Measurements from ENCODE around the gene FAT1. TPM values are rescaled to one million over a fixed set of nuclear protein-coding genes. Genes with fewer than 3 reads are reported as not detected.

Gene FAT1
- total RNA-seq, 1 donor from 2014 or later = 50.3 TPM

GRCh38 chr4:186621959-186622553, 101.6 kb downstream of the FAT1 start:
- DNase-seq (ENCODE audit: low spot score) = no peak

GRCh38 chr4:186619088-186619487, 104.6 kb downstream of the FAT1 start:
- no peak for DNase-seq (ENCODE audit: low spot score)

GRCh38 chr4:186617921-186618320, 105.7 kb downstream of the FAT1 start:
- no peak for DNase-seq (ENCODE audit: low spot score)

- DNase-seq (ENCODE audit: low spot score) = no peak
Observed at GRCh38 chr4:186607490-186607889, 116.2 kb downstream of the FAT1 start.

- DNase-seq (ENCODE audit: low spot score) = no peak
Observed at GRCh38 chr4:186606591-186606992, 117.1 kb downstream of the FAT1 start.

- no peak for DNase-seq (ENCODE audit: low spot score)
Observed at GRCh38 chr4:186605261-186605865, 118.3 kb downstream of the FAT1 start.

- no peak for DNase-seq (ENCODE audit: low spot score)
Observed at GRCh38 chr4:186604124-186604807, 119.4 kb downstream of the FAT1 start.

GRCh38 chr4:186602978-186603377, 120.7 kb downstream of the FAT1 start:
- DNase-seq (ENCODE audit: low spot score) = no peak

- DNase-seq (ENCODE audit: low spot score) = no peak
Observed at GRCh38 chr4:186599483-186599882, 124.2 kb downstream of the FAT1 start.

GRCh38 chr4:186598686-186599085, 125.0 kb downstream of the FAT1 start:
- DNase-seq (ENCODE audit: low spot score) = no peak

- DNase-seq (ENCODE audit: low spot score) = no peak
Observed at GRCh38 chr4:186596850-186597390, 126.7 kb downstream of the FAT1 start.

- no peak for DNase-seq (ENCODE audit: low spot score)
Observed at GRCh38 chr4:186596346-186596745, 127.3 kb downstream of the FAT1 start.

- DNase-seq (ENCODE audit: low spot score) = no peak
Observed at GRCh38 chr4:186593587-186593973, 130.1 kb downstream of the FAT1 start.

- DNase-seq (ENCODE audit: low spot score) = no peak
Observed at GRCh38 chr4:186592966-186593586, 130.6 kb downstream of the FAT1 start.

- no peak for DNase-seq (ENCODE audit: low spot score)
Observed at GRCh38 chr4:186592445-186592844, 131.2 kb downstream of the FAT1 start.

GRCh38 chr4:186591651-186592050, 132.0 kb downstream of the FAT1 start:
- DNase-seq (ENCODE audit: low spot score) = no peak

- DNase-seq (ENCODE audit: low spot score) = no peak
Observed at GRCh38 chr4:186588503-186588902, 135.2 kb downstream of the FAT1 start.

- no peak for DNase-seq (ENCODE audit: low spot score)
Observed at GRCh38 chr4:186587416-186588018, 136.1 kb downstream of the FAT1 start.

GRCh38 chr4:186586205-186586604, 137.5 kb downstream of the FAT1 start:
- DNase-seq (ENCODE audit: low spot score) = no peak

- DNase-seq (ENCODE audit: low spot score) = no peak
Observed at GRCh38 chr4:186584912-186585311, 138.7 kb downstream of the FAT1 start.

- no peak for DNase-seq (ENCODE audit: low spot score)
Observed at GRCh38 chr4:186581421-186581820, 142.2 kb downstream of the FAT1 start.

- no peak for DNase-seq (ENCODE audit: low spot score)
Observed at GRCh38 chr4:186580669-186581068, 143.0 kb downstream of the FAT1 start.
